Suprapubic skin (tissue), 4 donors: ENCODE results near the gene USP37. TPM values are rescaled to one million over a fixed set of nuclear protein-coding genes. Genes with fewer than 3 reads are reported as not detected.
A peak's percentile ranks its signal among the peaks of the same experiment; 100 is the strongest.

Experiments used
- DNase-seq, 2 donors: peaks; one replicate each; pipeline ENCODE4 v3.0.0-alpha.2; 2019; ENCODE audit warnings: low spot score in 2 of 2
- H3K27ac ChIP-seq: fragments of 200-600 bp; sonication (generic); one replicate; pipeline ENCODE4 v1.5.1; 2019
- H3K27me3 ChIP-seq: fragments of 200-600 bp; sonication (generic); one replicate; pipeline ENCODE4 v1.5.1; 2019
- H3K36me3 ChIP-seq: fragments of 200-600 bp; sonication (generic); one replicate; pipeline ENCODE4 v1.5.1; 2019
- H3K4me1 ChIP-seq: fragments of 200-600 bp; sonication (generic); one replicate; pipeline ENCODE4 v1.5.1; 2019
- H3K4me3 ChIP-seq: fragments of 200-600 bp; sonication (generic); one replicate; pipeline ENCODE4 v1.5.1; 2019; ENCODE audit warnings: mild to moderate bottlenecking
- H3K9me3 ChIP-seq: fragments of 200-600 bp; sonication (generic); one replicate; pipeline ENCODE4 v1.5.1; 2019
- CTCF ChIP-seq, 2 donors: fragments of 200-600 bp in 1 of 2; fragments of 450-650 bp in 1 of 2; sonication (generic) in 1 of 2; IDR thresholded peaks; one replicate each; pipeline ENCODE4 v1.5.1; 2016 to 2019; ENCODE audit warnings: antibody characterized with exemption in 2 of 2, mild to moderate bottlenecking in 1 of 2, moderate library complexity in 1 of 2
- EP300 ChIP-seq: sonication (generic); formaldehyde crosslinking; IDR thresholded peaks from one replicate; pipeline ENCODE4 v1.6.1; 2017; ENCODE audit warnings: antibody characterized with exemption
- POLR2A ChIP-seq, 2 donors: fragments of 450-650 bp; IDR thresholded peaks; one replicate each; pipeline ENCODE4 v1.6.1; 2017; ENCODE audit warnings: antibody characterized with exemption in 2 of 2, mild to moderate bottlenecking in 2 of 2, moderate library complexity in 2 of 2
- POLR2AphosphoS5 ChIP-seq, 3 donors: sonication (generic); formaldehyde crosslinking; IDR thresholded peaks; one replicate each; pipeline ENCODE4 v1.6.1; 2017; ENCODE audit warnings: antibody characterized with exemption in 3 of 3
- WGBS: methylation state at CpG from one replicate; pipeline ENCODE4 v1.1.5; 2018; 5-methylcytosine and 5-hydroxymethylcytosine counted together
- total RNA-seq, 4 donors: library from RNA; depleted of rRNA; stranded (reverse); fragments of >200 nt; gene quantifications; one replicate each; pipeline ENCODE4 v1.1.0, GENCODE V29; 2016

The USP37 gene
- total RNA-seq, 4 donors from 2014 or later: 10.2 to 25.9 (median 20.5) TPM

- no peak for DNase-seq
- no peak overlapping the region for H3K27ac ChIP-seq
- TF ChIP-seq CTCF (IDR thresholded peaks at IDR 0.05) (peak in 1 of 2 donors; percentile 12), POLR2AphosphoS5 (IDR thresholded peaks at IDR 0.05) (no peak)
- WGBS: 36% methylated on average over 3 of the region's 3 CpGs
- no peak overlapping the region for H3K4me3 ChIP-seq
- peaks cover 20% of the 10 kb centered on the region for H3K36me3 ChIP-seq
- no peaks in the 10 kb centered on the region for H3K9me3 ChIP-seq
- H3K27me3 ChIP-seq: no peaks in the 10 kb centered on the region
- no peaks in the 10 kb centered on the region for H3K4me1 ChIP-seq
Measured at GRCh38 chr2:218465987-218466633, 102.0 kb downstream of the USP37 start.

- WGBS: 72% methylated on average over 1 of the region's 1 CpG
Measured at GRCh38 chr2:218458598-218458997, 109.6 kb downstream of the USP37 start.

GRCh38 chr2:218456849-218457248 is 111.3 kb downstream of the USP37 start:
- 86% methylated on average over 3 of the region's 3 CpGs for WGBS
- no peak for DNase-seq
- H3K9me3 ChIP-seq: no peaks in the 10 kb centered on the region
- H3K4me3 ChIP-seq: no peak overlapping the region
- TF ChIP-seq CTCF (IDR thresholded peaks at IDR 0.05) (no peak), POLR2A (IDR thresholded peaks at IDR 0.05) (no peak), POLR2AphosphoS5 (IDR thresholded peaks at IDR 0.05) (no peak), EP300 (no peak)
- H3K27ac ChIP-seq: no peak overlapping the region
- no peaks in the 10 kb centered on the region for H3K4me1 ChIP-seq
- H3K36me3 ChIP-seq: peaks cover 64% of the 10 kb centered on the region
- H3K27me3 ChIP-seq: no peaks in the 10 kb centered on the region

More at GRCh38 chr2:218458598-218458997, 109.6 kb downstream of the USP37 start:
- no peak for DNase-seq
- no peaks in the 10 kb centered on the region for H3K27me3 ChIP-seq
- peaks cover 64% of the 10 kb centered on the region for H3K36me3 ChIP-seq
- H3K9me3 ChIP-seq: no peaks in the 10 kb centered on the region
- no peaks in the 10 kb centered on the region for H3K4me1 ChIP-seq
- no peak overlapping the region for H3K27ac ChIP-seq
- no peak for TF ChIP-seq CTCF (IDR thresholded peaks at IDR 0.05)
- no peak for TF ChIP-seq POLR2AphosphoS5 (IDR thresholded peaks at IDR 0.05)
- TF ChIP-seq EP300: no peak
- TF ChIP-seq POLR2A (IDR thresholded peaks at IDR 0.05): no peak
- H3K4me3 ChIP-seq: no peak overlapping the region

- H3K27me3 ChIP-seq: no peaks in the 10 kb centered on the region
- H3K4me1 ChIP-seq: peaks cover 6% of the 10 kb centered on the region
- WGBS: 82% methylated on average over 1 of the region's 1 CpG
- no peak overlapping the region for H3K4me3 ChIP-seq
- no peak for TF ChIP-seq POLR2AphosphoS5 (IDR thresholded peaks at IDR 0.05)
- no peak for TF ChIP-seq CTCF (IDR thresholded peaks at IDR 0.05)
- TF ChIP-seq EP300: no peak
- no peak for TF ChIP-seq POLR2A (IDR thresholded peaks at IDR 0.05)
- no peak overlapping the region for H3K27ac ChIP-seq
- DNase-seq: no peak
- no peaks in the 10 kb centered on the region for H3K9me3 ChIP-seq
- peaks cover 56% of the 10 kb centered on the region for H3K36me3 ChIP-seq
Measured at GRCh38 chr2:218452079-218452478, 116.1 kb downstream of the USP37 start.

- H3K9me3 ChIP-seq: no peaks in the 10 kb centered on the region
- H3K27ac ChIP-seq: no peak overlapping the region
- peaks cover 37% of the 10 kb centered on the region for H3K36me3 ChIP-seq
- H3K4me3 ChIP-seq: no peak overlapping the region
- peaks cover 6% of the 10 kb centered on the region for H3K4me1 ChIP-seq
- 52% methylated on average over 3 of the region's 3 CpGs for WGBS
- H3K27me3 ChIP-seq: no peaks in the 10 kb centered on the region
- peak in 1 of 2 donors; percentile 35 for DNase-seq
- TF ChIP-seq POLR2AphosphoS5 (IDR thresholded peaks at IDR 0.05) (no peak), EP300 (no peak), POLR2A (IDR thresholded peaks at IDR 0.05) (no peak), CTCF (IDR thresholded peaks at IDR 0.05) (no peak)
Measured at GRCh38 chr2:218448934-218449333, 119.2 kb downstream of the USP37 start.
